B cell (primary cell): ENCODE measurements around the gene RPL7L1.

Source experiments
- EZH2 ChIP-seq: IDR thresholded peaks from 2 replicates; pipeline ENCODE4 v1.6.1; 2012; ENCODE audit warnings: borderline replicate concordance, low read depth, mild to moderate bottlenecking, moderate library complexity, low read length; ENCODE audit not compliant: insufficient read depth, poor library complexity, severe bottlenecking
- TF ChIP-seq, protein P1 (sequence below): fragments of 200-600 bp; IDR thresholded peaks from one replicate; pipeline ENCODE4 v1.8.0; 2022; ENCODE audit warnings: antibody characterized with exemption, mild to moderate bottlenecking

DNA sequence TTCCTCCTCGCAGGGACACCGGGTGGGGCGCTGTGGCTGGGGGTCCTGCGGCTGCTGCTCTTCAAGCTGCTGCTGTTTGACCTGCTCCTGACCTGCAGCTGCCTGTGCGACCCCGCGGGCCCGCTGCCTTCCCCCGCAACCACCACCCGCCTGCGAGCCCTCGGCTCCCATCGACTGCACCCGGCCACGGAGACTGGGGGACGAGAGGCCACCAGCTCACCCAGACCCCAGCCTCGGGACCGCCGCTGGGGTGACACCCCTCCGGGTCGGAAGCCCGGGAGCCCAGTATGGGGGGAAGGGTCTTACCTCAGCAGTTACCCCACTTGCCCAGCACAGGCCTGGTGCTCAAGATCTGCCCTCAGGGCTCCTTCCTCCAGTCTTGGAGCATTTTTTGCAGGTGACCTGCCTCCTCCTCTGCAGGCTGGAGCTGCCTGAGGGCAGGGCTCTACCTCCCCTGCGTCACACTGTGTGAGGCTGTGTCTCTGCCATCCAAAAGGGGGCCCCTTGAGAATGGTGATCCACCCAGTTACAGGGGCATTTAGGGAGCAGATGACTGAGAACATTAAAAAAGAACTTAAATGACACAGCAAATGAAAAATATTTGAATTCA is 45.9 kb downstream of the RPL7L1 start:
- TF ChIP-seq, protein P1, sequence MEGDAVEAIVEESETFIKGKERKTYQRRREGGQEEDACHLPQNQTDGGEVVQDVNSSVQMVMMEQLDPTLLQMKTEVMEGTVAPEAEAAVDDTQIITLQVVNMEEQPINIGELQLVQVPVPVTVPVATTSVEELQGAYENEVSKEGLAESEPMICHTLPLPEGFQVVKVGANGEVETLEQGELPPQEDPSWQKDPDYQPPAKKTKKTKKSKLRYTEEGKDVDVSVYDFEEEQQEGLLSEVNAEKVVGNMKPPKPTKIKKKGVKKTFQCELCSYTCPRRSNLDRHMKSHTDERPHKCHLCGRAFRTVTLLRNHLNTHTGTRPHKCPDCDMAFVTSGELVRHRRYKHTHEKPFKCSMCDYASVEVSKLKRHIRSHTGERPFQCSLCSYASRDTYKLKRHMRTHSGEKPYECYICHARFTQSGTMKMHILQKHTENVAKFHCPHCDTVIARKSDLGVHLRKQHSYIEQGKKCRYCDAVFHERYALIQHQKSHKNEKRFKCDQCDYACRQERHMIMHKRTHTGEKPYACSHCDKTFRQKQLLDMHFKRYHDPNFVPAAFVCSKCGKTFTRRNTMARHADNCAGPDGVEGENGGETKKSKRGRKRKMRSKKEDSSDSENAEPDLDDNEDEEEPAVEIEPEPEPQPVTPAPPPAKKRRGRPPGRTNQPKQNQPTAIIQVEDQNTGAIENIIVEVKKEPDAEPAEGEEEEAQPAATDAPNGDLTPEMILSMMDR, result no peak
- no peak for TF ChIP-seq EZH2
